Mononuclear cell (primary cell): ENCODE measurements around the gene CCL26. TPM values are rescaled to one million over a fixed set of nuclear protein-coding genes. Genes with fewer than 3 reads are reported as not detected.

Experiments
- total RNA-seq: library from RNA; depleted of rRNA; stranded (reverse); fragments of >200 nt; gene quantifications from one replicate; pipeline ENCODE4 v1.2.3, GENCODE V29; 2012

The CCL26 gene
- total RNA-seq, 1 donor = not detected

Other genes with a start within 250 kb of the CCL26 start
- gene HIP1, start 33.3 kb downstream of the CCL26 start, total RNA-seq = 4.2 TPM
- gene CCL24, start 41.6 kb upstream of the CCL26 start, total RNA-seq = not detected
- 65.3 TPM for gene RHBDD2, start 106.8 kb upstream of the CCL26 start, total RNA-seq
- gene POR, start 142.9 kb upstream of the CCL26 start, total RNA-seq = 35.6 TPM
- 10.9 TPM for gene TMEM120A, start 222.4 kb upstream of the CCL26 start, total RNA-seq